Islet of Langerhans (tissue), 1 donor: ENCODE measurements around the gene KY.

Experiments used
- FAIRE-seq: peaks from one replicate; lab custom pipeline; 2011; peaks lifted over from hg19 to GRCh38; lab: Jason Lieb, UNC

Gene KY

DNA sequence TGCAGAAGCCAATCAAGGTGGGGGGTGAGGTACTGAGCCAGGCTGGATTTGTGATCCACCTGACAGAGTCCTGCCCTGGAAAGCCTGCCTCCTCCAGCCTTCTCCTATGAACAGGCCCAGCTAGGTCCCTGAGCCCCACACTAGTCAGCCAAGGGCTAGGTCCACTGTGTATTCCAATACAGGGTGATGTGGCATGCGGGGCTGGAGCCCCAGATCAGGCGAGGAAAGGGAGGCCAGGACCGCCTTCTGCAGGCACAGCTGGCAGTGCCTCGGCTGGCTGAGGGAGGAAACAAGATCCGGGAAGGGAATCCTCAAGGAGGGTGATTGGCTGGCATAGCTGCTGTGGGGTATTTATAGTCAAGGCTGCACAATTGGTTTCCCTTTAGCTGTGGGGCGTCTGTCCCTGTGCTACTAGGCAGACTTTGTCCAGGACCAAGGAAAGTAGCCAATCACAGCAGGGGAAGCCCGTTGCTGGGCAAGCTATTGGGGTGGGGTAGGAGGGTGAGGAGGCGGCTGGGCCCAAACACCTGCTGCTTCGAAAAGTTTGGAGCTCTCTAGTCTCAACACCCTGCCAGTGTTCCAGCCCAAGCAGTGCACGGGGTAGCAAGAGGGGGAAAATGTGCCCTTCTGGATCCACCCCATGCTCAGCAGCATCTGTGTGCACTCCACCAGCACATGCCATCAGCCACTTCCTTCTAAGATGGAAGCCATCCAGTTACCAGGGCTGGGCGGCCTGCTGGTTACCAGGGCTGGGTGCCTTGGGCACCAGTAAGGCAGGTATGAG is 5.9 kb downstream of the KY start:
- FAIRE-seq = no peak

DNA sequence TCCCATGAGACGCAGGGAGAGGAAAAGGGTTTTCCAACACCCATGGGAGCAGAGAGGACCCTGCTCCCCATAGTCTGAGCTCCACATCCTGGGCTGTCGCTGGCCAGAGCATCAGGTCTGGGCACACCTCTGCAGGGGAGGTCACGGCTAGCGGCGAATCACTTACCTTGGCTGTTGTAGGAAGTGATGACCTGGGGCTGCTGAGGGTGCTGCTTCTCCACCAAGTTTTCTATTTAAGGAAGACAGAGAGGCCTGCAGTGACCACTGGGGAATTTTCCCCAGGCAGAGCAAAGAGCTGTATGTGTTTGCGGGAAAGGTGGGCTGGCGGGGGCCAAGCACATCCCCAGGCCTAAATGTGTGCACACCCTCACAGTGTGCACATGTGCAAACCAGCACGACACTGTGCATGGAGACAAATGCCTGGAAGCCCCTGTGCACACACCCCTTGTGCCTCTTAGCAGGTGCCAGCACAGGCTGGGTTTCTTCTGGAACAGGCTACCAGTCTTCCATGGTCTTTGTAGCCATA is 7.6 kb downstream of the KY start:
- no peak for FAIRE-seq

DNA sequence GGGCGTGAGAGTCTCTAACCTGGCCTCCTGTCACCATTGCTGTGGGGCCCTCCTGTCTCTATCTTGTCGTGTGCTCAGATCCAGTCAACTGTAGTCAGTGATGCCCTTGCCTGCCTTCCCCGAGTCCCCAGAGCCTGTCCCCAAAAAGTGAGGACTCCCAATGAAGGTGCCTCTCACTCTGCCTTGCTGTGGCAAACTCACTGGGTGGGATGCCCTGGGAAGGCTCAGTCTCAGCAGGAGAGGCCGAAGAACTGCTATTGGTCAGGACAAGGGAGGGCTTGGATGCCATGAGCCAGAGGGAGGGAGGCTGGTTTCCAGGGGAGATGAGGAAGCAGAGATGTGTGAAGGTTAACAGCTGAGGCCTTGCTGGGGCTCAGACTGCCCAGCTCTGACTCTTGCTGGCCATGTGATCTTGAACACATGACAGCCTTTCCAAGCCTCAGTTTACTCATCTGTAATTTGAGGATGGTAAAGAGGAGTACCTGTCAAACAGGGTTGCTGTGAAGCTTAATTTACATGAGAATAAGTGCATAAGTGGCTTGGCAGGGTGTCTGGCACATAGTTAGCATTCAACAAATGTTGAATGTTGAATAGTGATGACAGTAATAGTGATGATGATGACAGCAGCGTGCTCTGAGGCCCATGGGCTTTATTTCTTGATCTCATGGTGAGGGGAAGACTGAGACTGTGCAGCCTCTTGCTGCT is 8.2 kb downstream of the KY start:
- FAIRE-seq = no peak

DNA sequence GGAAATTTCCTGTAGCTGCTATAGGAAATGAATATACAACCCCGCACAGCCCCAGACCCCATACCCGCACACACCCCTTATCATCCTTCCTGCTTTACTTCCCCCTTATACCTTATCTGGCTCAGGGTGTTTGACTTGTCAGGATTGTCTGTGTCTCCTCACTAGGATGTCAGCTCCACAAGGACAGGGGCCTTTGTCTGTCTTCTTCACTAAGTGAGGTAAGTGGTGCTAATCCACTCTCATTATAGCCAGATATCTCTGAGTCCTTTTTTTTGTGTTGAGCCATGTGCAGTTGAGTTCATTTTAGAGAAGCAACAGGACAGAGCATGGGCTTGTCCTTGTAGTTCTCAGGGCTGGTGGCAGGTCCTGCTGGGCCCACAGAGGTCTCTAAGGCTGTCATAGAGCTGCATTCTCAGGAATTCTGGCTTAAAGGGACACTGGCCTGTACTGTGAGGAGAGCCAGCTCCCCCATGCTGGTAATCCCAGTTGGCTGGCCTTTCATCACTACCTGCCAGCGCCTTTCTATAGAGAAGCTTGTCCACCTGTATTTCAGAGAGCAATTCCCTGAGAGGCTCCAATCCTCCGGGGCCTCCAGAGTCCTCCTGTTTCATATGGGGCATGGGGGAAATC is 9.0 kb downstream of the KY start:
- FAIRE-seq = no peak

DNA sequence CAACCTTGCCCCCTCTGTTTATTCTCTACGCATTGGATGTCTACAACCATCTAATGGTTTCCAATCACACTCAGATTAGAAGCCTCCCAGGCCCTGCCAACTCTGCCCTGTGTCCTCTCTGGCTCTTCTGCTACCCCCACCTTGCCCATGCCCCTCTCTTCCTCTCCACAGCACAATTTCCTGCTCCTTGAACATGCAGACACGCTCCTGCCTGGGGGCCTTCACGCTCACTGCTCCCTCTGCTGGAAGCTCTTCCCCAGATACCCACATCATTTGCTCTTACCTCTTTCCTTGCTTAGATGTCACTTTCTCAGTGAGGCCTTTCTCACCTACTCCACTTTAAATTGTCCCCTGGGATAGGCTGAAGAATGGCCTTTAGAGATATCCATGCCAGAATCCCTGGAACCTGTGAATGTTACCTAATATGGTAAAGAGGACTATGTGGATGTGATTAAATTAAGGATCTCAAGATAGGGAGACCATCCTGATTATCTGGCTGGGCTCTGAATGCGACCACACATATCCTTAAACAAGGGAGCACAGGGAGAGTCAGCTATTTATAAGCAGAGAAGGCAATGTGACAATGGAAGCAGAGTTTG is 9.9 kb downstream of the KY start:
- FAIRE-seq = no peak

DNA sequence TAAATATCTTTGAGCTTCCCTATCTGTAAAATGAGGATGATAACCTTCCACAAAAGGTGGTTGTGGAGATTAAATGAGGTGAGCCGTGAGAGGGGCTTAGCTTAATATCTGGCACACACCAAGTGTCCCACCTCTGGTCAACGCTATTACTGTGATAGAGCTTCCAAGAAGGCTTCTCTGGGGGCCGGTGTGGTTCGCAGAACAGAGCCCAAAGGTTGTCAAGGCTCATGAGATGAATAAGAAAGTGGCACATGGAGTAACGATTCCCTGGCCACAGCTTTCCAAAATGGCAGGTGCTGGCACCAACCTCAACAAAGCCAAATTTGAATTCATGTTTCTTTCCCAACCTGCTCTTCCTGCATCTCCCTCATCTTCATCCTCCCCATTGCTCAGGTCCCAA is 10.4 kb downstream of the KY start:
- no peak for FAIRE-seq

DNA sequence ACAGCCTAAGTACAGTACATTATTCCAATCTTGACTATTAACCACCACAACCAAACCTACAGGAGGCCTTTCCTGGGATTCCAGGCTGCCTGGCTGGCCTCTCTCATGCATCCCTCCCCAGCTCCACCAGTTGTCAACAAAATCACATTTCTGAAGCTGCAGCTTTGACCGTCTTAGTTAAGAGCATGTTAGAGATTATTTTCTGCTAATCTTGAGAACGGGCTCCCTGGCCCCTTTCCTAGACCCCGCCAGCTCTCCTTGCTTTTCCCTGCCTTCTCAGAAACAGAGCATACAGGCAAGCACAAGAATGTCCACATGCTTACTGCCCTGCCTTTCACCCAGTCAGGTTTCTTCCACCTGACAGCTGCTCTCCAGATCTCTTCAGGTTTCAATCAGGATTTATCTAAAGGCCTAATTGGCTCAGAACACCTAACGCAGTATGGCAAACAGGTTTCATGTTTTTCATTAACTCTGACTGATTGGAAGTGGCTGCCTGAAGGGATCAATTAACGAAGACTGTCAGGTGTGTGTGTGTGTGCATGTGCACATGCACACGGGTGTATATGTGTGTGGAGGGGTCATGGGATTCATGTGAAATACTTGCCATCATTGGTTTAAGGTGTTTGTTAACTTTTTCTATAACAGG is 12.3 kb downstream of the KY start:
- no peak for FAIRE-seq

DNA sequence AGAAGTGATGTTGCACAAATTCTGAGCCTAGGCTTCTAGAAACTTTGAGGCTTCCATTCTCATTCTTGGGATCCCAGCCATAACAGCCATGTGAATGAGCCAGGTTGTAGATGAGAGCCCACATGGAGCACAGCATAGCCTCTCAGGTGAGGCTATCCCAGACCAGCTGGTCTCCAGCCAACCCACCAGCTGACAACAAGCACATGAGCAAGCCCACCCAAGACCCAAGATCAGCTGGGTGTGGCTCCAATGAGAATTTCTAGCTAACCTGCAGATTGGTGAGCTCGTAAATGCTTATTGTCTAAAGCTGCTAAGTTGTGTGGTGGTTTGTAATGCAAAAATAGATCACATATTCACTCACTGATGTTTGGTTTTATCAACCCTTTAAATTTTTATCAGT is 14.4 kb downstream of the KY start:
- no peak for FAIRE-seq

DNA sequence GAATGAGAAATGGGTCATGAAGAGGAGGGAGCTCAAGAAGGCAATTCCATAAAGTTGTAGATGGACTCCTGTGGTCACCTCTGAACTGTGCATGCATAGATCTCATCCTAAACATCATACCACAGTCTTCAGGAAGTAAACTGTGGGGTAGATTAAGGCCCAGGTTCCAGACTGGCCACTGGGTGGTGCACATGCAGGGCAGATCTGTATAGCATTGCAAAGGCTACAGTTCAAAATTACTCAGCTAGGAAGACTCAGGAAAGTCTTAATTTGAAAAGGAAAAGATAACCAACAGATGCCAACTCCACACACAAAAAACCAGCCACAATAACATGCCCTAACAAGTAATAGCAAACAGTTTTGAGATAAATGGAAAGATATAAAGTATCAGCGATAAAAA is 20.3 kb downstream of the KY start:
- no peak for FAIRE-seq

DNA sequence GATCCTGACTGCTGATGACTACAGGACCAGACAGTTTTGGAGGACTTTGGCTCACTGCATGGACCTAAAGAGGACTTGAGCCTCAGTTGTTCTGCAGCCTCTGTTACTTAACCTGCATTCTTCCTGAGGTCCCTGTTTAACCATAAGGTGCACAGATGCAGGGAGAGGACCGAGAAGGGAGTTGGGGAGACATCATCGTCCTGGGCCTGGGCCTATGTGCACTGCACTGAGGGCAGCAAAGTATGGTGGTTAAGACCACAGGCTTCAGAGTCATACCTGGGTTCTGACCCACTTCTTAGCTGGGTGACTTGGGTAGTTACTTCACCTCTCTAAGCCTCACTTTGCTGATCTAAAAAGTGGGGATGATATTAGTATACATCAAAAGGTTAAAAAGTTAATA is 21.9 kb downstream of the KY start:
- FAIRE-seq = no peak

DNA sequence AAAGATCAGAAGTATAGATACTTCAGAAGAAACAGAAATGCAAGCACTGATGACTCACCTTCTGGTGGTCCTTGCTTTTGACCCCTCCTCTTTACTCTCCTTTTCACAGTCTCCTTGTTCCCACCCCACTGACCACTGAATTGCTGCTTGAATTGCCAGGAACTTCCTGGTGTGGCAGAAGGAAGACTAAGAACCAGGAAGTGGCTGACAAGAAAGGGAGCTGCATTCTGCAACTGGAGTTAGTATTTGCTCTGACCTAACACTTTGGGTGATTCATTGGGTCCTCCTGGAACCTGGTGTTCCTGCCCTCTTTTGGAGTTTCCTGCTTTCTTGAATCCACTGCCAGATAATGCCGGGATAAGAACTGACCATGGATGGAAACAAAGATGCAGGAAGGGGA is 23.0 kb downstream of the KY start:
- FAIRE-seq = no peak

DNA sequence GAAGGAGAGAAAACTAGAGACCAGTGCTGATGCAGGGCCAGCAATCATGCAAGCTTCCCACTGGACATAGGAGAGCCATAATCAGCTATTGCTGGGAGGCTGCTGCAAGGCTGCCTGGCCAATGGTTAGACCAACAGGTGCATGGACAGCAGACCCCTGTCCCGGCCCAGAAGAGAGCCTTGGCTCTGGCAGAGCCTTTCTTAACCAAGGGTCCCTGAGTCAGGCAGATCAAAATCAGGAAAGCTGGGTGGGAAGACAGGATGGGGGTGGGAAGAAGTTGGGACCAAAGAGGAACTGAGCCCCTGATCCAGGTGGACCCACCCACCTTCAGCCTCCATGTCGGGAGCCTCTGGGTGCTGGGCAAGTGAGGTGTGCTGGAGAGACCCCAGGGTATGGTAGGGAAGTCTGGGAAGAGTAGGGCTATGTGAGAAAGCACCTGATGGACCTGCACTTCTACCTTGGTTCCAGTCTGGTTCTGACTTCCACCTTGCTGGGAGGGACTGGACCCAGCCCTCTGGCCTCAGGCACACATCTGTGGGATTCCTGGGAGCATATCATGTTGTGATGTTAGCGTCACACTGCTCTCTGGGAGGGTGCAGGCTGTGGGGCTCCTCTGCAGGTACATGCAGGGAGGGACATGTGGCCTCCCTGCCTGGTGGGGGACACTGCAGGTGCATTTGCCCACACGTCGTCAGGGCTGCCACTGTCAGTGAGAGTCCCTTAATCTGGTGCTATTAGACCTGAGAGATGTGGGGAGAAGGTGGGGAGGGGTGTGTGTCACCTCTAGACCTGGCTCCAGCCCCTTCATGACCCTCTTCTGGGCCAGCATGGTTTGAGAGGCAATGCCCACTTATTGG is 24.7 kb downstream of the KY start:
- no peak for FAIRE-seq

DNA sequence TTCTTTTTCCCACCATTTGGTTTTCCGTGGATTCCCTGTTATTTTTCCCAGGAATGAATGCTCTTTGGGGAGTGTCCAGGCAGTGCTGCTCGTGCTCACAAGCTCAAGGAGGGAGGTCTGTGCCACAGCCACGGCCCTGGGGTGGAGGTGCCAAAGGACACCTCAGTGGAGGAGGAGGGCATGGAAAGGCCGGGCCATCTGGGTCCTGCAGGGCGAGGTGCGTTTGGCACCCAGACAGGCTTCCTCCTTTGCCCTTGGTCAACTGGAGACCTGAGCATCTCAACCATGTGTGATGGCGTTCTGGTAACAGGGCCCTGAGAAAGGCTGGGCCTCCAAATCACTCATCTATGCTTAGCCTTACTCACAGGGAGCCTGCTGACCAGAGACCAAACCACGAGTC is 25.4 kb downstream of the KY start:
- no peak for FAIRE-seq

DNA sequence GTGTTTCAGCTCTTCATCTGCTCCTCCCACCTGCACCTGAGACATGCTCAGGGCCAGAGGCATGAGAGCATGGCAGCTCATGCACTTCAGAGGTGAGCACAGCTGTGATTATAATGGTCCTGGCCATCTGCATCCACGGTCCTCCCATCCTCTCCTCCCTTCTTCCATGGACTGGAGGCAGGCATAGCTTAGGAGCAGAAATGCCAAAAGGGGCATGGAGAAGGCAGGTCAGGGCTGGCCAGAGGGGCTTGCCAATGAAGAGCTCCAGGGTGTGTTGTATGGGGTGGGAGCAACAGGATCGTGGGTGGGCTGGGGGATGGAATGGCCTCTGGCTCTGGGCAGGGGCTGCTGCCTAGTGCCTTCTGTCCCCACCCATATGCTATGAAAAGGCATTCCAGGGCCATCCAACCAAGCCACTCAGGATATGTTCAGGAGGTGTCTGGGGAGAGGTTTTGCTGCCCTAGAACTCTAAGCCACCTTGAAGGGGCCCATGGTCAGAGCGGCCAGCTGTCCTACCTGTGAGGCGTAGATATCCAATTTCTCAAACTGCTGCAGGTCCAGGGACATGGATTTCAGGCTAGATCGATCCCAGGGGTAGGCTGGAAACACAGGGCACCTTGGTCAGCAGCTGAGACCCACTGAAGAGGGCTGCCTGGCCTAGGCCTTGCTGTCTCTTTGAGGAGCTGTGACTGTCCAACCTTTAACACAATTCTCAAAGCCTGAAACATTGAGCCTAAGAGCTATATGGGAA is 26.1 kb downstream of the KY start:
- no peak for FAIRE-seq

DNA sequence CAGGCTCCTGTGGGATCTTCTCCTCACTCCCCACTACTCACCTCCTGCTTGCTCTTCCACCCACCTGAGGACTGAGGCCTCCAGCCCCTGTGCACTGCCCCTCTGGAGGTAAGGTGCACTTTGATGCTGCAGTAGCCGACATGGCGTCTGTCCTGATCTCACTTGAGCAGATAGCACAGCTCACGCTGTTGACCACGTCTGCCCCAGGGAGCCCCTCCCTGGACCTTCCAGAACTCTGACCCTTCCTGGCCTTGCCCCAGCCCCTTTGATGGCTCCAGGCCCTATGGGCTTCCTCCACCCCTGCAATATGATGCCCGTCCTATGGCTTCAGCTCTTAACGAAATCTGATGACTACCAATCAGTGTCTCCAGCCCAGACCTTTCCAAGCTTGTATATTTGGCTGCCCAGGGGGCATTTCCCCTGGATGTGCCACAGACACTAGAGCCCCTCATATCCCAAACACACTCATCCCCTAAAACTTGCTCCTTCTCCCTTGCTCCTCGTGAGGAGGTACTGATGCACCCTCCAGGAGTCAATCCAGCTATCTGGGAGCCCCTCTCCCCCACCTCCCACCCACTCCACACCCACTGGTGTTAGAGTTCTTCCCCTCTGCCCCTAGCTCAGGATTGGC is 27.1 kb downstream of the KY start:
- no peak for FAIRE-seq

DNA sequence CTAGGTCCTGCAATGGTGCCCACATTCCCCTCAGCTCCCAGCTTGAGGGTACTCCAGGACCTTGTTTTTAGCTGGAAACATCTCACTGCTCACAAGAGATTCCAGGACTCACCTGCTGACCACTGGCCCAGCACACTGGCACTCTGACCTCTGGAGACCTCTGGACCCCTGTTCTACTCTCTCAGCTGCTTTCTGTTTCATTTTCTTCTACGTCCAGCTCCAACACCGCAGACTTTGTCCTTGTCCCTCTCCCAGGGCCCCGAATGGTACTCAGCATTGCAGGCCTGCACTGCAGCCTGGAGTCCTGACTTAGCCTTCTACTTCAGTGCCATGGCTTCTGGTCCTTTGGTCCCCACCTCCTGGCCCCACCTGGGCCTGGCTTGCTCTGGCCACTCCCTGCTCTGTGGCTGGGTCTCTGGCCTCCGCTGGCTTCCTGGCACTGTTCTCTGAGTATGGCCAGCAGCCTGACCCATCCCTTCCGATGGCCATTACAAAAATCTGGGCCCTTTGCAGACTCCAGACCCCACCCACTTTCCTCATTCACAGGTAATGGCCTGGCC is 27.9 kb downstream of the KY start:
- no peak for FAIRE-seq

DNA sequence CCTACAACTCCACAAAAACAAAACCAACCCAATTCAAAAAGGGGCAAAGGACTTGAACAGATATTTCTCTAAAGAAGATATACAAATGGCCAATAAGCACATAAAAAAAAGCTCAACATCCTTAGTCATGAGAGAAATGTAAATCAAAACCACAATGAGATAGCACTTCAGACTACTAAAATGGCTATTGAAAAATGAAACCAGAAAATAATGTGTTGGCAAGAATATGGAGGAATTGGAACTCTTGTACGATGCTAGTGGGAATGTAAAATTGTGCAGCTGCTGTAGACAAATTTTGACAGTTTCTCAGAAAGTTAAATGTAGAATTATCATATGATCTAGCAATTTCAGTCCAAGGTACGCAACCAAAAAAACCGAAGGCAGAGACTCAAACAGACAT is 29.0 kb downstream of the KY start:
- no peak for FAIRE-seq

DNA sequence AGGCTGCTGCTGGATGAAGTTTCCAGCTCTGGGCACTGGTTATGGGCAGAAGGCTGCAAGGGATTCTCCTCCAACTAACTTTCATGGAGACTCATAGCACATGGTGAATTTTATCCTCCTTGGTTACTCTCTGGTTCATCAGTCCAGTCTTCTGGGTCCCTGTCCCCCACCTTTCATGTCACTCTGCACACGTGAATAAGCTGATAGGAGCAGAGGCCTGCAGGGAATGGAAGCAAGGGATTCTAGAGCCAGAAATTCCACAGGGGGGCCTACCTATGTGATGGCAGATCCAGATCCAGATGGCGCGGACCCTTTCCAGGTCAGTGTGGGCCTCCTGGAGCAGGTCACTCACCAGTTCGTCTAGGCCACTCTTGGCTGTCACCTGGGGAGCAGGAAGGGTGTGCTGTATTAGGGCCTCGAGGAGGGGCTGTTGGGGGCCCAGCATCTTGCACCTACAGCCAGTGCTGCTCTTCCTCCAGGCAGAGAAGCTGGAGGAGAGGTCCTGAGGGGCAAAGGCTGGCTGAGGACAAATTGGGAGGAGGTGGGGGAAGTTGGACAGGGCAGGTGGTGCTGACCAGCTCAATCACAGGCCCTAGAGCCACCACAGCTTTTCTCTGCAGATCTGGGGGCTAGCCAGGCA is 30.2 kb downstream of the KY start:
- FAIRE-seq = no peak

DNA sequence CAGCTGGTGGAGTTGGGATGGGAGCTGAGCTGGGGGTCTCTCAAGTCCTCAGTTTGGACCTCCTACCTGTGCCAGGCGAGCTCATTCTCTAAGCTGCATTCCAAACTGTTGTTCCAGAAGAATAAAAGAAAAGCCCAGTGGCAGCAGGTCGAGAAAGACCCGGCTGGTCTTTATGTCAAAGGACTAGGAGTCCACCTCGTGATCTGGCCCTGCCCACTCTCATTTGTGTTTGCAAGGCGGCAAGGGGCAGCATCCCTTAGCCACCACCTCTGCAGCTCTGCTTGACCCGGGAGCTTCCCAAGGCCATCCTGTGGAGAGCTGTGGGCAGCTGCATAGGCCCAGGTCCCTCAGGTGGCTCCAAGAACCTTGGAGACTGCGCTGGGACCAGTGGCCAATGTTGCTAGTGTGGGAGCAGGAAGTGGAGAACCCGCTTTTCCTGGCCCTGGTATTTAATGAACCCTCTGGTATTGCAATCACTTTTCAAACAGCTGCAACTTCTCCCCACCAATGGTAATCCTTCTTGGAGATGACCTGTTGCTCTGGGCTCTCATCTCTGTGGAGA is 30.9 kb downstream of the KY start:
- no peak for FAIRE-seq
